Measurements from ENCODE around the gene PAQR5. TPM values are rescaled to one million over a fixed set of nuclear protein-coding genes. Genes with fewer than 3 reads are reported as not detected.
"Not testable (repeated sequence)": the region's sequence is repeated elsewhere in the genome, so short reads cannot be mapped to it uniquely, and the experiment has no call there.

The PAQR5 gene
- total RNA-seq, 1 donor: 1.3 TPM

- DNase-seq (ENCODE audit: low read depth): no peak
- H3K4me3 ChIP-seq (ENCODE audit: low read depth, low read length): no peak overlapping the region
- no peak for TF ChIP-seq CTCF (IDR thresholded peaks at IDR 0.05; ENCODE audit: insufficient read depth, low read depth, low read length)
These were observed 140.9 kb downstream of the PAQR5 start for GRCh38 chr15:69439623-69440022.

GRCh38 chr15:69443032-69443611, 144.4 kb downstream of the PAQR5 start:
- no peak overlapping the region for H3K4me3 ChIP-seq (ENCODE audit: low read depth, low read length)
- TF ChIP-seq CTCF (IDR thresholded peaks at IDR 0.05; ENCODE audit: insufficient read depth, low read depth, low read length): no peak
- no peak for DNase-seq (ENCODE audit: low read depth)

DNA sequence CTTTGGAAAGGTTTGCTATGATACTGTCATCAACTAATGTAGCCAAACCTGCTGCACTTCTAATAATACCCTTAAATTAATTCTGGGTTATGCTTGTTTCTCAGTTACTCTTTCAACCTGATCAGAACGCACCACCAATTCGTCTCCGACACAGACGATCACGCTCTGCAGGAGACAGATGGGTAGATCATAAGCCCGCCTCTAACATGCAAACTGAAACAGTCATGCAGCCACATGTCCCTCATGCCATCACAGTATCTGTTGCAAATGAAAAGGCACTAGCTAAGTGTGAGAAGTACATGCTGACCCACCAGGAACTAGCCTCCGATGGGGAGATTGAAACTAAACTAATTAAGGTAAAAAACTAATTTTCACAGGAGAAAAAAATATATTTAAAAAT, 146.0 kb downstream of the PAQR5 start:
- DNase-seq (ENCODE audit: low read depth): no peak
- no peak overlapping the region for H3K4me3 ChIP-seq (ENCODE audit: low read depth, low read length)
- no peak for TF ChIP-seq CTCF (IDR thresholded peaks at IDR 0.05; ENCODE audit: insufficient read depth, low read depth, low read length)

GRCh38 chr15:69446953-69447352, 148.2 kb downstream of the PAQR5 start:
- no peak for DNase-seq (ENCODE audit: low read depth)
- no peak for TF ChIP-seq CTCF (IDR thresholded peaks at IDR 0.05; ENCODE audit: insufficient read depth, low read depth, low read length)
- no peak overlapping the region for H3K4me3 ChIP-seq (ENCODE audit: low read depth, low read length)

DNA sequence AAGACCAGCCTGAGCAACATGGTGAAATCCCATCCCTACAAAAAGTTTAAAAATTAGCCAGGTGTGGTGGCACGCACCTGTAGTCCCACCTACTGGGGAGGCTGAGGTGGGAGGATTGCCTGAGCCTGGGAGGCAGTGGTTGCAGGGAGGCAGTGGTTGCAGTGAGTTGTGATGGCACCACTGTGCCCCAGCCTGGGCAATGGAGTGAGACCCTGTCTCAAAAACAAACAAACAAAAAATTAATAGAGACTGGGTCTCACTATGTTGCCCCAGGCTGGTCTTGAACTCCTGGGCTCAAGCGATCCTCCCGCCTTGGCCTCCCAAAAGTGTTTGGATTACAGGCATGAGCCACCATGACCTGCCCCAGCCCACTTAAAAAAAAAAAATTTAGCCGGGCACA, 151.5 kb downstream of the PAQR5 start:
- not testable (repeated sequence) for H3K4me3 ChIP-seq (ENCODE audit: low read depth, low read length); DNase-seq (ENCODE audit: low read depth)

DNA sequence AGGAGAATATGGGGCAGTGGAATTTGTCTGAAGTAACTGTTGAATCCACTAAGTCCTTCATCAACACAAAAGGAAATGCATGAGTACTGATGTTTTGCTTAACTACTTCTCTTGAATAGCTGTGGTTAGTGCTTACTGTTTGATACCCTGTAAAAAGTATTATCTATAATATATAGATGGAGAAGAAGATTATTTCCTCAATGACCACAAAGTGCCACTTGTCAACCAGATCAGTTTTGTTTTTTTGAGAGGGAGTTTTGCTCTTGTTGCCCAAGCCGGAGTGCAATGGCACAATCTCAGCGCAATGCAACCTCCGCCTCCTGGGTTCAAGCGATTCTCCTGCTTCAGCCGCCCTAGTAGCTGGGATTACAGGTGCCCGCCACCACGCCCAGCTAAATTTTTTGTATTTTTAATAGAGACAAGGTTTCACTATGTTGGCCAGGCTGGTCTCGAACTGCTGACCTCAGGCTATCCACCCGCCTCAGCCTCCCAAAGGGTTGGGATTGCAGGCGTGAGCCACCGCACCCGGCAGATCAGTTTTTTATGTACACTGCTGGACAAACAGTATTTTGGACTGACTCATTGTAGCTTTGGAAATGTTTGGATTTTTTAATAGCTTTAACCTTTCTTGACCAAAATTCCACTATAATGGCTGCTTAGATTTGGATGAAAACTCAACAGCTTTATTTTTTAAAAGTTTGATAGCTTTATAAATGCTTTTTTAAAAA, 152.4 kb downstream of the PAQR5 start:
- TF ChIP-seq CTCF (IDR thresholded peaks at IDR 0.05; ENCODE audit: insufficient read depth, low read depth, low read length): no peak
- peak; percentile 68 for DNase-seq (ENCODE audit: low read depth)
- no peak overlapping the region for H3K4me3 ChIP-seq (ENCODE audit: low read depth, low read length)

GRCh38 chr15:69451951-69452691, 153.4 kb downstream of the PAQR5 start:
- DNase-seq (ENCODE audit: low read depth): peak; percentile 72
- TF ChIP-seq CTCF (IDR thresholded peaks at IDR 0.05; ENCODE audit: insufficient read depth, low read depth, low read length): no peak
- H3K4me3 ChIP-seq (ENCODE audit: low read depth, low read length): peak overlapping the region; percentile 76
